GM18909 (cell line): ENCODE measurements around the gene SSBP1.
"Not testable (repeated sequence)": the region's sequence is repeated elsewhere in the genome, so short reads cannot be mapped to it uniquely, and the experiment has no call there.

Source experiments
- ATAC-seq: cut with Tn5 transposase; IDR thresholded peaks from one replicate; pipeline ENCODE4 v1.9.1; 2021; ENCODE audit warnings: mild to moderate bottlenecking; ENCODE audit not compliant: unreplicated experiment, poor library complexity

The SSBP1 gene

DNA sequence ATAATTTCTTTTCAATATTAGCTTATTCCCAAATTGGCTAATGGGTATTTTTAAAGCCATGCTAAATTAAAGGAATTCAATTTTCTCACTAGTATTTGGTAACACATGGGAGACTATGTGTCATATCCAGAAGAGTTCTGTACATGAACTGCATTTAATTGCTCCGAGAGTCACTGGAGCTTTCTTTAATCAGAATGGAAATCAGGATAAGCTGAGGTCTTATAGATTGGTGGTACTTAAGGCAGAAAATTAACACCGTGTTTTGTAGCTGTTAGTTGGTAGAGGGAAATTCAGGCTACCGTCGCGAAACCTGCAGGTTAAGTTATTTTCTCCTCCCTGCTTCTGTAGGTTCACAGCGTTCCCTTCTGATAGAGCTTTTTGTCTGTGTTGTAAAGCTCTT is 29.8 kb upstream of the SSBP1 start, which contains the start of gene WEE2:
Gene WEE2, plus strand, starts transcription at position 3 of the 400 bp plus-strand sequence. CDS start 406 bp downstream, outside the sequence.
- ATAC-seq = no peak

DNA sequence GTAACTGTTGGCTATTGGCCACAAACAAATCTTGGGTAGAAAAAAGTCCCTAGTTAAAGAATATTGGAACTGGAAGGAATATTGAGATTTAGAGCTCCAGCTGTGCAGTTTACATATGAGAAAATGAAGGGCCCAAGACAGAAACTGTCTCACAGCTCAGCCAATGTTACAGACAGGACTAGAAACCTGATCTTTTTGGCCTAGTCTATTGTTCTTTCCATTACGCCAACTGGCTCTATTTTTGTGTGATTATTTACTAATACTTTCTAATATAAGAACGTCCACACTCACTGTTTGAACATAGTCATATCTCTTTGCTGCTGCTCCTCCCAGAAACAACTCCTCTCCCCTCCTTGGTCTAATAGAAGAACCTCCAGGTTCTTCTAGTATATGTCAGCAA is 28.8 kb upstream of the SSBP1 start:
- no peak for ATAC-seq

DNA sequence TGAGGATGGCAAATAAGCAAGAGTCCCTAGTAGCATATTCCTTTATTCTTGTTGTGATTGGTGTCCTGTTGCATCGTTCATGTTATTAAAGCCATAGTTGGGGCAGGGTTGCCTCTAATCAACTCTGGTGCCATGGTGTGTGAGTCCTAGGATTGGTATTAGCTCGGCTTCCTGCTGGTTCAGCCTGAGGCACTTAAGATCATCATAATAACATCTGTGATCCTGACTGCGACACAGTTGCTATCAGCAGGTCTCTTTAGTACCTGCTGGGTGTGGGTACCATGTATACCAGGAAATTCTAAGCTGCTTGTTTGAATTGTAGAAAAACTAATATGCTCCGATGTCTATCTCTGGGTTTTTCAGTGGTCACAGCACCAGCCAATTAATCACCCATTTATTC is 28.4 kb upstream of the SSBP1 start:
- ATAC-seq = no peak

DNA sequence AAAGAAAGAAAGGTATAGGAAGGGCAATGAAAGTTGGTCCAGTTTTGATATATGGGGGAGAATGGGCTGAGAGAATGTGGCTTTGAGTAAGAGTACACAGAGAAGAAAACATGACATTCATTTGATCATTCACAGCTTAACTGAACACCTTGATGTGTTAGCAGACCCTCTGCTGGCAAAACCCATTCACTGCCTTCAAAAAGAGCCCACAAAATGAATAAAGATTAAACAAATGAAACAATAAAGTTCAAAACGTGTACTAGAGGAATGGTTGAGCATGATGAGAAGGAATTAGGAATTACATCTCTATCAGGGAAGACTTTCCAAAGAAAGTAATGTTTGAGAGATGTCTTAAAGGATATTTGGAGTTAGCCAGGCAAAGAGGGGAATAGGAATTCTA is 27.9 kb upstream of the SSBP1 start:
- no peak for ATAC-seq

DNA sequence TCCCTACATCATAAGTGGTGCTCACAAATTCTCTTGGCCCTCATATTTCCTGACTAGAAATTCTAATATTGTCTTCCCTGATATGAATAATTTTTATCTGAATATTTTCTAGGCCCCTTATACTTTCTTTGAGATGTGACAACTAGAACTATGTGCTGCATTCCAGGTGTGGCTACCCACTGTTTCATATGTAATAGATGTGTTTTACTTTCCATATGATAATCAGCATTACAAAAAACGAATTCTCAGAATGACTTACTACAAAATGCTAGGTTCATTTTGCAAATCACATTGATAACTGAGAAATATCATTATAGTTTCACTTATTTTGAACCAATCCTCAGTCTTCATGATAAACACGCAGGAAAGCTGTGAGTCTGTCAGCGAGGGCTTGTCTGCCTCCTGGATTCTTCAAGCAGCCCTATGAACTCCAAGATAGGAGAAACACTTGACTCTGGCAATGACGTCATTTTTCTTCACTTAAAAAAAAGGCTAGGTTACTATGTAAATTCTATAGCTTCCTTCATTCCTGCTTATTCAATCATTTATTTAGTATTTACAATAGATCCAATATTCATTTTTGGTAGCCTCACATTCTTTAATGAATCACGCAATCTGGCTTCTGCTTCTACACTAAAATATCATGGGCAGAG is 25.4 kb upstream of the SSBP1 start:
- ATAC-seq = no peak

DNA sequence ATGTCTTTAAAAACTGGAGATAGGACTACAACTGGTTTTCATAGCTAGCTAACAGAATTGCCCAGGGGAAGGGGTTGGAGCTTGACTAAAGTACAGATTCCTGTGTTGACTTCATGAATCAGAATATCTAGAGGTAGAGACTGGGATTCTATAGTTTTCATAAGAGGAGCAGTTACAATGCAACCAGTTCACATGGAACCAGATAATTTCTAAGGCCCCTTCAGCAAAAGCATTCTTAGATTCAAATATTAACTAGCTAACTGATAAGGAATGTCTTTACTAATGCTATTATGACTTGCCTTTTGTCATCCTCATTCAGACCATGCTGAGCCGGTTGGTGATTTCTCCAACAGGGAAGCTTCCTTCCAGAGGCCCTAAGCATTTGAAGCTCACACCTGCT is 24.3 kb upstream of the SSBP1 start:
- ATAC-seq = no peak

DNA sequence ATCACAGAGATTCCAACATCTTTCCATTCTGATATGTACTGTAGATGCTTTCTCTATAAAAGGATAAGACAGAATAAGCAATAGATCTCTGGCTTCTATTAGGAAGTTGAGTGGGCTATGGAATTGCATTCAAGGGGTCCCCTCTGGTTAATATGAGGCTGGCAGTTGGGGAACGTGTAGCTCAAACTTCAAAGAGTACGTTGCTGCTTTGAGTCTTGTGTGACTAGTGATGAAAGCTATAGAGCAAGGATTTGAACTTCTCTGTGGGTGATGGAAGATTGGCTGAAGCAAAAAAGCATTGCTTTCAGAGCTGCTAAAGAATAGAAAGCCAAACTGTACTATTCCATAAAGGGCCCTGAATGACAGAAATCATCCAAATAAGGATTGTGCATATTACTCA is 23.6 kb upstream of the SSBP1 start:
- ATAC-seq = no peak

DNA sequence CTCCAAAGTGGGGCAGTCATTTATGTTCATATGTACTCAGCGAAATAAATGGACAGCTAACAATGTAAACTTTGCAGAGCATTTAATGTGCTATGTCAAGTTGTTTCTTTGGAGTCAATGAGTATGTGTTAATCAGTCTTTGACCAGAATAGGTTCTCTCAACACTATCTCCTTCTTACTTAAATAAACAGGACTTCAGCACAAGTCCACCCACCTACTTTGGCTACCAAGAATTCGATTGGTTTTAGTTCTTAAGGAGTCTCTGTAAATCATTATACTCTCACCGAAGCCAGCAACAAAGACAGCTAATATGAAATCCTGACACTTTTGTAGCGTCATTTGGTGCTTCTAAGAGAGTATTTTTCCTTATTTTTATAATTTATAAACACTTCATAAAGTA is 23.1 kb upstream of the SSBP1 start:
- ATAC-seq = no peak

DNA sequence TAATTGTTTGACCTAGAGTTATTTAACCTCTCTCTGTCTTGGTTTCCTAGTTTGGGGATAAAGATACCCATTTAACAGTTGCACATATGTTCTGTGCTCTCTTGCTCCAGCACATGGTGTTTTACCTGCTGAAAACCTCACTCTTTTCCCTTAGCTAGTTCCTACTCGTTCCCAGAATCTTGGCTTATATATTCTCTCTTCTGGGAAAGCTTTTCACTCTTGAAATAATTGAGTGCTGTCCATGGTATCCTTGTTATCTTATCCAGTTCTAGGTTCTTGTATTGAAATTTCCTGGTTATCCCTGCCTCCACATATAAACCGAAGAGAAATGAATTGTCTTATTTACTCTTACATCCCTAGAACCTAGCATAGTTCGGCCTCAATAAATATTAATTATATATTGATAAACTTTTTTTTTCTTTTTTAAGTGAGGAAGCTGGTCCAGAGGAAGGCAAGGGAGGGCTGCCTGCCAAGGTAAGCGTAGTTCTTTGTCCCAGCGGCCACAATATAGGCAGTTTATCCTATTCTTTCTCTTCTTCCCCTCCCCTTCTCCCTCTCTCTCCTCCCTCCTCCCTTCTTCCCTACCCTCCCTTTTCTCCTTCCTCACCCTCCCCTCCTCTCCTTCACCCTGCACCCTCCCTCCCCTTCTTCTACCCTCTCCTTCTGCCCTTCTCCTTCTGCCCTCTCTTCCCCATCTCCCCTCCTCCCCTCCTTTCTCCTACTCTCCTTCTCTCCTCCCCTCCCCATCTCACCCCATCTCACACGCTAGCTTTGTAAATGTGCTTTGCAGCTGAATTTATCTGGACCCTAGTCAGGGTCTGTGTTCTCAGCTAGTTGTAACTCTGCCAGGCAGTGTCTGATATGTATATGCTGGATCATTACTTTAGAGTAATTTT is 22.1 kb upstream of the SSBP1 start:
- ATAC-seq = no peak

DNA sequence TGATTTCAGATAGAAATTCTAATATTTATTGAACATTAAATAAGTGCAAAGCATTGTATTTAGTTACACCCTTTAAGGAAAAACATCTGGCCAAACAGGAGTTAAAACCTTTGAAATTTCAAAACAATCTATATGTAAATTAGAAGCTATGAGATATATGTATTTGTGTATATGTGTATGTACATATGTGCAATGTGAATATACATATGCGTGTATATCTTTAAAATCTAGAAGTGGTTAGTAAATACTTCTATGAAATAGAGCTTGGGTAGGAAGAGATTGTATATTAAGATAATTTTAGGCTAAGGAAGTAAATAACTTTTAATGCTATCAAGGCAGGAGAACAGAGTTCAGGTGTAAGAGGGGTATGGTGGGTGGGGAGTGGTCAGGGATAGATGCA is 20.7 kb upstream of the SSBP1 start:
- no peak for ATAC-seq

DNA sequence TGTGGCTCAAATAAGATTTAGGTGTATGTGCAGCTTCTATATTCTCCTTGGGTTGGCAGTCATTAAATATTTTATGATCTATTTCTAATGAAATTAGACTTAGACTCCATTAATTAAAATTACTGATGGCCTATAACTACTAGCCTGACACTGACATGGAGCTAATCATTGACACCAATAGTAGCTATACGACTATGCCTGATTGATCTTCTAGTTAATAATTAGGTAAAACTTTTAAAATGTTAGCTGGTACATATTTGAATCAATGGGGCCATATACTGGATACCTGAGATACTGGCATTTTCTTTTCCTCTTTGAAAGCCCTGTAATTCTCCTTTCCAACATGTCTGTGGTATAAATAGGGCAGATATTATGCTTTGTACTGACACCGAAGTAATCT is 15.6 kb upstream of the SSBP1 start:
- peak; percentile 72 for ATAC-seq

DNA sequence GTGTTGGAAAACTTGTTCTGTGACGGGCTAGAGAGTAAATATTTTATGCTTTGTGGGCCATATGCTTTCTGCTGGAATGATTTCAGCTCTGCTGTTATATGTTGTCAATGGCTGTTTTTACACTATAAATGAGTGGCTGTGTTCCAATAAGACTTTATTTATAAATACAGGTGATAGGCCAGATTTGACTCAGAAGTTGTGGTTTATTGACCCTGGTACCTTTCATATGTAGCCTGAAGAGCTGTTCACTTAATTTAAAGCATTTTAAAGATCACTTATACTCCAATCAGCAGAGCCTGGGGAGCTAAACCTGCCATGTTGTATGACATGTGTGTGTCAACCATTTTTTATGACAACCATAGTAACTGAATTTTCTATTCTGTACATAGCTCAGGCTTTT is 9.1 kb upstream of the SSBP1 start:
- no peak for ATAC-seq

DNA sequence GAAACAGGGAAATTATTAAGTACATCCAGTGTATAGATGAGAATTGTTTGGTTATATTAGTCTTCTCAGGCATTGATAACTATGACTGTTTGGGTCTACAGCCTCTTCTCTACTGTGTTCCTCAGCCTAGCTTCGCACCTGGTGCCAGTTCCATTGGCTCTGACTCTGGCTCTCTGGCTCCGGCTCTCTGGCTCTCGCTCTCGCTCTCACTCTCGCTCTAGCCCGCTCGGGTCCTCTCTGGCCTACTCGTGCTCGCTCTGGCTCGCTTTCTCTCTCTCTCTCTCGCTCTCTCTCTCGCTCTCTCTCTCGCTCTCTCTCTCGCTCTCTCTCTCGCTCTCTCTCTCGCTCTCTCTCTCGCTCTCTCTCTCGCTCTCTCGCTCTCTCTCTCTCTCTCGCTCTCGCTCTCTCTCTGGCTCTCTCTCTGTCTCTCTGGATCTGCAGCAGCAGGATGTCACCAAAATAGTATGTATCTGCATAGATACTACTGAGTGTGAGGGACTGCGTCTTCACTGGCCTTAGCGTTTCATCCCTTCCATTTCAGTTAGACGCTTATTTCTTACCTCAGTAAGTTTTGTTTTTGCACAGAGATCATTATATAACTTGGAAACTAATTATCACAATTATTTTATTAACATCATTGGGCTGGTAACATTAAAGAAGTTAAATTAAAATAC is 6.5 kb upstream of the SSBP1 start:
- no peak for ATAC-seq

DNA sequence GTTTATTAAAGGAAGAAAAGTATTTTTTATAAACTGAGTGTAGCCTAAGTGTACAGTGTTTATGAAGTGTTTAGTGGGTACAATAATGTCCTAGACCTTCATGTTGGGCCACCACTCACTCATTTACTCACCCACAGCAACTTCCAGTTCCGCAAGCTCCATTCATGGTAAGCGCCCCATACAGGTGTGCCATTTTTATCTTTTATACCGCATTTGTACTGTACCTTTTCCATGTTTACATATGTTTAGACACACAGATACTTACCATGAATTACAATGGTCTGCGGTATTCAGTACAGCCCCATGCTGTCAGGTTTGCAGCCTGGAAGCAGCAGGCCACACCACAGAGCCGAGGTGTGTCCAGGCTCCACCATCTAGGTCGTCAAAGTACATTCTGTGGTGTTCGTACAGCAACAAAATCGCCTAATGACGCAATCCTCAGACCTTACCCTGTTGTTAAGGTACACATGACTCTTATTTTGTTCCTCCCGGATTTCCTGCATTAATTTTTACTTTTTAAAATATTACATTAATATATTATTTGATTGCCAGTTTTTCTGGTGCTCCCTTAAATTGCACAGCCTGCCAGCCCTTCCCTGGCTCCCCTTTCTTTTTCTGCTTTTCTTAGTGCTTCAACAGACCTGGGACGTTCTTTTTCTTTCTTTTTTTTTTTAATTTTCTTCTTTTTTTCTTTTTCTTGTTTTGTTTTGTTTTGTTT is 881 bp upstream of the SSBP1 start:
- no peak for ATAC-seq

DNA sequence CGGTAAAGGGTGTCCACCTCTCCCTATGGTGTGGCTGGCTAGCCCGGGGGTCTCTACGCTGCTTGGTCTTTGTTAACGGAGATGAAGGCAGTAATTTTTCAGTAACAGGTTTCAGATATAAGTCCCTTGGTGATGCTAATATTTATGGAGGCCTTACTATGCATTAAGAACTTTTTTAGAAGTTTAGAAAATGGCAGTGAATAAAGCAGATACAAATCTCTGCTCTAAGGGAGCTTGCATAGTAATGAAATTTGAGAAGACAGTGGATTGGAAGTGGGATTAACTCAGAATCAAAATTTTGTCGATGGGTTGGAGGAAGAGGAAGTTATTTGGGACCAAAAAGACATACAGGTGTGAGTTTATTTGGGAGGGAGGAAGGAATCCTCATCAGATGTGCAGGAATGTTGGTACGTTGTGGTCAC is 445 bp downstream of the SSBP1 start:
- no peak for ATAC-seq

DNA sequence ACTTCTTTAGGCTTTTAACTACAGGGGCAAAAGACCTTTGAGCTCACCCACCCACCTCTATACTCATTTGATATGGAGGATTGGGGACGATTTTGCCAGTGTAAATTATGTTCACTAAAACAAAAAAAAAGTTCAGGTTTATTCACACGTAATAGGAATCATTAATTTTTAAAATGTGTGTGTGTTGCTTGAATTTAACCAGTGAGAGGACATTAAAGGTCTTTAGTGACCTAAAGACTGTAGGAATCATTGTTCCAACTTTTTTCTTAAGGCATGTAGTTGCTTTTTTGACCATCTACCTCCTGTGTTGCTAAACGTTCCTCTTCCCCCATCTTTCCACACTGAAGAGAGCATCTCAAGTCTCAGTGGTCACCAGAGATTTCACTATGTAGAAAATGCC is 1.1 kb downstream of the SSBP1 start:
- no peak for ATAC-seq

DNA sequence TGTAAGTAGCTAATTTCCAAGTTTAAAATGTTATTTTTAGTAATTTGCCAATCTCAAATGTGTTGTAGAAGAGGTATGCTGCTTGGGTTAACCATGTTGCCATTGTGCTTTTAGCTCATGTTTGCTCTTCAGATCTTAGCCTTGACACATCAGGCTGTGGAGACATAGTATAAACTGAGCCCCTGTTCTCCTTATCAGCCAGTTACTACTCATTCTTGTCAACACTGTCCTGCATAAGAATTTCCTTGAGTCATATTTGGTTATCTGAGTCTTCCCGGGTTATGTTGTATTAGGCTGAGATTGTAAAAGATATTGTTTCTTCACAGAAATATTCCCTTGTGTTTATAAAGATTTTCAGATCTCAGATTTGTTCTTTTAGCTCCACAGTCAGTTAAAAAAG is 4.1 kb downstream of the SSBP1 start:
- no peak for ATAC-seq

DNA sequence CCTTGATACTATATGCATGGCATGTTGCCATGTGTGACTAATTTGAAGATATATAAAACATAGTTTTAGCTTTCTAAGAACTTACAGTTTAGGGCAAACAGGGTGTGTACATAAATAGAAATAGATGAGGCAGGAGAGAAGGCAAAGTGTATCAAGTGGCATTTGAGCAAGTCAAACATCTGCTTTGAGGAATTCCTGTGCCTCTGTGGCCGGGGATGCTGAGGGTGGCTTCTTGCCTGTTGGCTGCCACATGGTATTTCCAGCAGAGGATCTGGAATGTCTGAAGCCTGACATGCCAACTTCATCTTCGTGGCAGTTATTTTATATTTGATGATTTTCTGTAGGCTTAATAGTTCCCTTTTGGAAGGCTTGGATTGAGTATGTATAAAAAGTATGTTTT is 6.0 kb downstream of the SSBP1 start:
- ATAC-seq = no peak

DNA sequence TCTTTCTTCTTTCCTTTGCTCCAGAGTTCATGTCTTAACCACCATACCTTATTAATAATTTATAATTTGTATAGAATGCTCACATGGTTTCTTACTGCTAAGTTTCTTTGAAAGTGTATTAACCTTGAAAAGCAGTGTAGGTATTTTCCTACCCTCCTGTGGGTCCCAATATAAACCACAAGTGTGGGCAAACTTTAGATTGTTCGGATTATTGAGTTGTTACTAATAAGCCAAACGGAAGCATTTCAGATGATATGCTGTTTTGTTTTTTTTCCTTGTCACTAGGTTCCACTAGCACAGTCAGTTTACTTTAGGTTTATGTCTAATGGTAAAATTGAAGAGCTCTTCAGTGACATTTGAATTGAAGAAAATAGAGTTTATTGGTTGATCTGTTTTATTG is 10.2 kb downstream of the SSBP1 start:
- ATAC-seq = no peak

DNA sequence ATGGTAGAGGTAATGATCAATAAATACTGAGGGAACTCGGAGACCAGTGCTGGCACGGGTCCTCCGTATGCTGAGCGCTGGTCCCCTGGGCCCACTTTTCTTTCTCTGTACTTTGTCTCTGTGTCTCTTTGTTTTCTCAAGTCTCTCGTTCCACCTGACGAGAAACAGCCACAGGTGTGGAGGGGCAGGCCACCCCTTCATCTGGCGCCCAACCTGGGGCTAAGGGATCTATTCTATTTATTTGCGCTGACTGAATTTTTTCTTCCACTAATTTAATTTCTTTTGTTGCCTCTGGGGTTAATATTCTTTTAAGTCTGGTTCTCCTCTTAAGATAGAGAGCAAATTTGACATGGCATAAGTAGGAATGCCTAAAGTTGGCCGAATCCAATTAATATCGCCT is 13.7 kb downstream of the SSBP1 start:
- ATAC-seq = not testable (repeated sequence)

DNA sequence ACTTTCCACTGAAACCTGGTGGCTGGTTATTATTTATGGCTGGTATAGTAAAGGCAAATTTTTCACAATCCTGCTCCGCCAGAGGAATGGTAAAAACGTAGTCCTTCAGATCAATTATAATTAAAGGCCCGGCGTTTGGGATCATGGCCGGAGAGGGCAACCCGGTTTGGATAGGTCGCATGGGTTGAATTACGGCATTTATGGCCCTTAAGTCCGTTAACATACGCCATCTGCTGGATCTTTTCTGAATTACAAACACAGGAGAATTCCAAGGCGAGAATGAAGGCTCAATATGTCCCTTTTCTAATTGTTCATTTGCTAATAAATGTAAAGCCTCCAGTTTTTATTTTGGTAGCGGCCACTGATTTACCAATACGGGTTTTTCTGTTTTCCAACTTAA is 14.5 kb downstream of the SSBP1 start:
- no peak for ATAC-seq
